DND-41 (cell line): ENCODE results near the gene MND1.

Source experiments
- CTCF ChIP-seq: IDR thresholded peaks from 2 replicates; pipeline ENCODE4 v1.5.1; 2012; ENCODE audit warnings: borderline replicate concordance, low read length, moderate library complexity, mild to moderate bottlenecking; ENCODE audit not compliant: poor library complexity, severe bottlenecking; ENCODE audit errors: extremely low read depth
- EZH2 ChIP-seq: IDR thresholded peaks from 3 replicates; pipeline ENCODE4 v1.6.1; 2012; ENCODE audit warnings: borderline replicate concordance, low read depth, mild to moderate bottlenecking, moderate library complexity, low read length, inconsistent platforms; ENCODE audit not compliant: severe bottlenecking

- TF ChIP-seq EZH2 (no peak), CTCF (no peak)
Measured at GRCh38 chr4:153426207-153426885, 81.9 kb downstream of the MND1 start.
